SK-N-SH treated with all-trans-retinoic acid at 6 μM for 48 hours (cell line): ENCODE measurements around the gene USP40.

Experiments
- ATAC-seq: fragments of 200-7000 bp; cut with Tn5 transposase; 3 replicates; pipeline ENCODE4 v1.9.1; 2020; ENCODE audit warnings: mild to moderate bottlenecking, moderate library complexity
- ARNTL ChIP-seq: fragments of 450-650 bp; formaldehyde crosslinking; IDR thresholded peaks from 2 replicates; pipeline ENCODE4 v1.5.0; 2020; ENCODE audit warnings: low read depth, mild to moderate bottlenecking, moderate library complexity, borderline replicate concordance
- BACH2 ChIP-seq: fragments of 250-450 bp; sonication (Bioruptor Pico); IDR thresholded peaks from 2 replicates; pipeline ENCODE4 v1.9.0; 2021; ENCODE audit warnings: mild to moderate bottlenecking, borderline replicate concordance
- CREB5 ChIP-seq: fragments of 250-450 bp; sonication (Bioruptor Pico); IDR thresholded peaks from 2 replicates; pipeline ENCODE4 v1.5.1; 2020; ENCODE audit warnings: low read depth, mild to moderate bottlenecking, moderate library complexity
- CSDC2 ChIP-seq: fragments of 250-450 bp; sonication (Bioruptor Pico); IDR thresholded peaks from 2 replicates; pipeline ENCODE4 v1.5.0; 2020; ENCODE audit warnings: mild to moderate bottlenecking, moderate library complexity
- ESRRG ChIP-seq: fragments of 250-450 bp; sonication (Bioruptor Pico); IDR thresholded peaks from 2 replicates; pipeline ENCODE4 v1.6.1; 2021; ENCODE audit warnings: mild to moderate bottlenecking
- GLIS3 ChIP-seq: fragments of 250-450 bp; sonication (Bioruptor Pico); IDR thresholded peaks from 2 replicates; pipeline ENCODE4 v1.5.0; 2020; ENCODE audit warnings: mild to moderate bottlenecking, moderate library complexity
- ISL1 ChIP-seq: fragments of 250-450 bp; sonication (Bioruptor Pico); IDR thresholded peaks from 2 replicates; pipeline ENCODE4 v2.1.2; 2022; ENCODE audit warnings: mild to moderate bottlenecking, moderate library complexity
- OSR1 ChIP-seq: fragments of 250-450 bp; sonication (Bioruptor Pico); IDR thresholded peaks from 2 replicates; pipeline ENCODE4 v1.8.0; 2022; ENCODE audit warnings: moderate library complexity, mild to moderate bottlenecking, inconsistent platforms
- POU6F1 ChIP-seq: fragments of 250-450 bp; sonication (Bioruptor Pico); IDR thresholded peaks from 2 replicates; pipeline ENCODE4 v1.8.0; 2021; ENCODE audit warnings: low read depth, mild to moderate bottlenecking, moderate library complexity, borderline replicate concordance
- PPARA ChIP-seq: fragments of 250-450 bp; sonication (Bioruptor Pico); IDR thresholded peaks from 2 replicates; pipeline ENCODE4 v1.5.0; 2020; ENCODE audit warnings: mild to moderate bottlenecking, borderline replicate concordance
- RARB ChIP-seq: fragments of 250-450 bp; sonication (Bioruptor Pico); IDR thresholded peaks from 2 replicates; pipeline ENCODE4 v1.8.0; 2021; ENCODE audit warnings: mild to moderate bottlenecking, moderate library complexity
- SNAI2 ChIP-seq: fragments of 250-450 bp; sonication (Bioruptor Pico); IDR thresholded peaks from 2 replicates; pipeline ENCODE4 v1.5.0; 2020; ENCODE audit warnings: mild to moderate bottlenecking, moderate library complexity
- TCF4 ChIP-seq: fragments of 250-450 bp; sonication (Bioruptor Pico); IDR thresholded peaks from 2 replicates; pipeline ENCODE4 v1.8.0; 2021; ENCODE audit warnings: mild to moderate bottlenecking, moderate library complexity, borderline replicate concordance
- TOX ChIP-seq: fragments of 250-450 bp; sonication (Bioruptor Pico); IDR thresholded peaks from 2 replicates; pipeline ENCODE4 v1.8.0; 2021; ENCODE audit warnings: mild to moderate bottlenecking, moderate library complexity, borderline replicate concordance
- TSHZ2 ChIP-seq: fragments of 250-450 bp; sonication (Bioruptor Pico); IDR thresholded peaks from 2 replicates; pipeline ENCODE4 v1.5.0; 2020; ENCODE audit warnings: mild to moderate bottlenecking, moderate library complexity
- ZC3H10 ChIP-seq: fragments of 250-450 bp; sonication (Bioruptor Pico); IDR thresholded peaks from 2 replicates; pipeline ENCODE4 v1.5.1; 2021; ENCODE audit warnings: mild to moderate bottlenecking, moderate library complexity
- ZFP3 ChIP-seq: fragments of 250-450 bp; sonication (Bioruptor Pico); IDR thresholded peaks from 2 replicates; pipeline ENCODE4 v1.5.0; 2020; ENCODE audit warnings: mild to moderate bottlenecking, moderate library complexity
- ZFP30 ChIP-seq: fragments of 450-650 bp; formaldehyde crosslinking; IDR thresholded peaks from 2 replicates; pipeline ENCODE4 v1.5.0; 2022; ENCODE audit warnings: mild to moderate bottlenecking, moderate library complexity
- ZNF565 ChIP-seq: fragments of 450-650 bp; formaldehyde crosslinking; conservative IDR thresholded peaks from 2 replicates; pipeline ENCODE4 v1.5.0; 2020; ENCODE audit warnings: low read depth, mild to moderate bottlenecking, moderate library complexity
- ZNF70 ChIP-seq: fragments of 450-650 bp; formaldehyde crosslinking; IDR thresholded peaks from 2 replicates; pipeline ENCODE4 v1.5.0; 2020; ENCODE audit warnings: mild to moderate bottlenecking, moderate library complexity
- ZNF8 ChIP-seq: fragments of 450-650 bp; formaldehyde crosslinking; IDR thresholded peaks from 2 replicates; pipeline ENCODE4 v1.5.0; 2020; ENCODE audit warnings: mild to moderate bottlenecking, moderate library complexity
- TF ChIP-seq, protein P1 (sequence below): fragments of 250-450 bp; sonication (Bioruptor Pico); IDR thresholded peaks from 2 replicates; pipeline ENCODE4 v1.8.0; 2020; ENCODE audit warnings: mild to moderate bottlenecking, moderate library complexity, borderline replicate concordance

Gene USP40

DNA sequence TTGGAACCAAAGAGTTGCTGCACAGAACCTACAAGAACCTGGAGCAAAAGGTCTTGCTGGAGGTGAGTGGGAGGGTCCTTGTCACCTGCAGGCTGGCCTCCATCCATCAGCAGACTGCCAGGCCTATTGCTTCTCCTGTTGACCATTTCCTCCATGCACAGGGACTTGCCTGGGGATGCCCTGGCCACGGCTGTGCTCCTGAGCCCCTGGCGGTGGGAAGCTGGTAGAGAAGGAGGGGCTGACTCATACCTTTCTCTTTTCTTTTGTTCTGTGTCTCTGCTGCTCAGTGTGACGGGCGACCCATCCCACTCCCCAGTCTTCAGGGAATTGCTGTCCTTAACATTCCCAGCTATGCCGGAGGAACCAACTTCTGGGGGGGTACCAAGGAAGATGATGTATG is 109.6 kb downstream of the USP40 start (continued):
- TF ChIP-seq TCF4 (no peak), ZFP30 (no peak), TOX (CRISPR knock-in tag) (no peak), ISL1 (CRISPR knock-in tag) (no peak)

DNA sequence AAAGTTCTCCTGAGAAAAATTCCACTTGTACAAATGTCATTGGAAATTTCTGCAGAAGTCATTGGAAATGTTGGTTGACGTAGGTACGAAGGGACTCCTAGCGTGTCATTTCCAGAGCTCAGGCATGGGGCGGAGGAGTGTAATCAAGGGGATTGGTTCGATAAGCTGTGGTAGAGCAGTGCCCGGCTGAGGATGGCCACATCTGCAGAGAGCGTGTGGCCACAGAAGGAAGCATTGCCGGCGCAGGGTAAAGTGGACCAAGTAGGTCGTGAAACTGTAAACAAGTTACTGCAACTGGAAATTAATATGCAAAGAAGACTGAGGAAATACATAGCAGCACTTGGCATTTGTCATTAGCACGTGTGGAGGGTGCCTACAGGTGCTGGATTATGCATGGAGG is 110.5 kb downstream of the USP40 start:
- no peak for TF ChIP-seq RARB
- TF ChIP-seq ZC3H10 (CRISPR knock-in tag): no peak
- TF ChIP-seq TSHZ2: no peak
- TF ChIP-seq ZFP3 (CRISPR knock-in tag): no peak
- TF ChIP-seq CREB5 (CRISPR knock-in tag): no peak
- TF ChIP-seq ZNF565 (CRISPR knock-in tag): no peak
- no peak for TF ChIP-seq ZFP30
- TF ChIP-seq CSDC2 (CRISPR knock-in tag): no peak
- no peak for TF ChIP-seq ZNF8 (CRISPR knock-in tag)
- TF ChIP-seq OSR1 (CRISPR knock-in tag): no peak
- TF ChIP-seq ARNTL (CRISPR knock-in tag): no peak
- no peak for TF ChIP-seq TCF4
- no peak for TF ChIP-seq ESRRG (CRISPR knock-in tag)
- no peak for TF ChIP-seq ZNF70 (CRISPR knock-in tag)
- no peak for TF ChIP-seq PPARA (CRISPR knock-in tag)
- no peak for TF ChIP-seq POU6F1 (CRISPR knock-in tag)
- TF ChIP-seq ISL1 (CRISPR knock-in tag): no peak
- TF ChIP-seq, all 23 proteins: peak for 0
- no peak for ATAC-seq

DNA sequence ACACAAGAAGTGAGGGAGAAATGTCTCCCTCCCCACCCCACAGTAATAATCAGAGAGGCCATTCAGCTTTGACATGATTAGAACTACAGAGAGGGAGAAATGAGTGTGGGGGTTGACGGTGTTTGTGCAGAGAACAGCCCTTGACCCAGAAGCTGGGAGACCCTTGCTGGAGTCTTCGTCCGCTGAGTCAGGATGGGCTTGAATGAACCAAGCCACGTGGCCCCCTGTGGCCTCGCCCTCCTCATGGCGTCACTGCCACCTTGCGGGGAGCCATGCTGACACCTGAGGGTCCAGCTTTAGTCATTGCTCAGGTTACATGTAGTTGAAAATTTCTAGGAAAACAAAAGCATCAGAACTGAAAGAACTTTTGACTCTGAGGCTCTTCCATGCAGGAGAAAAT is 111.1 kb downstream of the USP40 start:
- no peak for TF ChIP-seq TCF4
- TF ChIP-seq GLIS3 (CRISPR knock-in tag): no peak
- no peak for TF ChIP-seq ZNF70 (CRISPR knock-in tag)
- TF ChIP-seq ZNF565 (CRISPR knock-in tag): no peak
- ATAC-seq: no peak

- no peak for ATAC-seq
- no peak for TF ChIP-seq RARB
- TF ChIP-seq ZFP3 (CRISPR knock-in tag): no peak
- TF ChIP-seq ZNF565 (CRISPR knock-in tag): no peak
- no peak for TF ChIP-seq BACH2 (CRISPR knock-in tag)
- no peak for TF ChIP-seq TCF4
- no peak for TF ChIP-seq POU6F1 (CRISPR knock-in tag)
- TF ChIP-seq, all 23 proteins: peak for 0
Observed at GRCh38 chr2:233455006-233455405, 111.6 kb downstream of the USP40 start.

- no peak for ATAC-seq
- TF ChIP-seq TCF4 (no peak), SNAI2 (CRISPR knock-in tag) (no peak), ZFP3 (CRISPR knock-in tag) (no peak), ZC3H10 (CRISPR knock-in tag) (no peak), CSDC2 (CRISPR knock-in tag) (no peak), GLIS3 (CRISPR knock-in tag) (no peak), OSR1 (CRISPR knock-in tag) (no peak), POU6F1 (CRISPR knock-in tag) (no peak), ARNTL (CRISPR knock-in tag) (no peak)
- TF ChIP-seq, protein P1, sequence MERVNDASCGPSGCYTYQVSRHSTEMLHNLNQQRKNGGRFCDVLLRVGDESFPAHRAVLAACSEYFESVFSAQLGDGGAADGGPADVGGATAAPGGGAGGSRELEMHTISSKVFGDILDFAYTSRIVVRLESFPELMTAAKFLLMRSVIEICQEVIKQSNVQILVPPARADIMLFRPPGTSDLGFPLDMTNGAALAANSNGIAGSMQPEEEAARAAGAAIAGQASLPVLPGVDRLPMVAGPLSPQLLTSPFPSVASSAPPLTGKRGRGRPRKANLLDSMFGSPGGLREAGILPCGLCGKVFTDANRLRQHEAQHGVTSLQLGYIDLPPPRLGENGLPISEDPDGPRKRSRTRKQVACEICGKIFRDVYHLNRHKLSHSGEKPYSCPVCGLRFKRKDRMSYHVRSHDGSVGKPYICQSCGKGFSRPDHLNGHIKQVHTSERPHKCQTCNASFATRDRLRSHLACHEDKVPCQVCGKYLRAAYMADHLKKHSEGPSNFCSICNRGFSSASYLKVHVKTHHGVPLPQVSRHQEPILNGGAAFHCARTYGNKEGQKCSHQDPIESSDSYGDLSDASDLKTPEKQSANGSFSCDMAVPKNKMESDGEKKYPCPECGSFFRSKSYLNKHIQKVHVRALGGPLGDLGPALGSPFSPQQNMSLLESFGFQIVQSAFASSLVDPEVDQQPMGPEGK (CRISPR knock-in tag): no peak
Observed at GRCh38 chr2:233453916-233454315, 112.7 kb downstream of the USP40 start.
